Adrenal gland (tissue), 5 donors: ENCODE measurements around the gene STAT3.

ENCODE experiments used
- CTCF ChIP-seq, 6 experiments: fragments of 450-650 bp in 4 of 6; fragments of 200-600 bp in 2 of 6; sonication (generic) in 1 of 6; IDR thresholded peaks; 1 replicate in 5 of 6; 2 replicates in 1 of 6; pipeline versions ENCODE4 v1.5.1 to v1.8.0; 2016 to 2021; ENCODE audit warnings: antibody characterized with exemption in 6 of 6, mild to moderate bottlenecking in 2 of 6, moderate library complexity in 1 of 6
- POLR2A ChIP-seq, 2 donors: fragments of 450-650 bp; IDR thresholded peaks; one replicate each; pipeline ENCODE4 v1.6.1; 2017; ENCODE audit warnings: antibody characterized with exemption in 2 of 2, mild to moderate bottlenecking in 2 of 2, moderate library complexity in 1 of 2
- donor health status: DM: no; HTN: no; CAD: no.

DNA sequence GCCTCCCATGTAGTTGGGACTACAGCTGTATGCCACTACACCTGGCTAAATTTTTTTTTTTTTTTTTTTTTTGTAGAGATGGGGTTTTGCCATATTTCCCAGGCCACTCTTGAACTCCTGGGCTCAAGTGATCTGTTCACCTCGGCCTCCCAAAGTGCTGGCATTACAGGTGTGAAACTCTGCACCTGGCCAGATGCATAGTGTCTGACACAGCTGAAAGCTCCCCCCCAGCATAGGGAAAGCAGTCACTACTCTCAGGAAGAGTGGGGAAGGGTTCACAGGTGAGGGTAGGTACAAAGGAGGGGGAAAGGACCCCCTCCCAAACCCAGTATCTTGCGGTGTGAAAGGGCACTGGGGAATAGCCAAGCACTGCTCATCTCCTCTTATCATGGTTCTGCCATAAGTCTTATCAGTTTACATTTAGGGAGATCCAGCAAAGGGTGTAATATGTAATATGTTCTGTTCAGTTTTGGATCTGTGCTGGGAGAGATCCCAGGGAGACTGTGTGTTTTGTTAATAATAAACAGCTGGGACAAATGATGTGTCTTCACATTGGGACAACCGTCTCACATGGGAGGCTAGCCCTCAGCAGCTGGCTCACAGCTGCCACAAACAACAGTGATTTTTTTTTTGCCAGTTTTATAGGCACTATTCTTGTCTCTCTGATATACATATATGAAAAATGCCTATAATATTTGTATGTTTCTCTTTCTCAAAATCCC lies 41.6 kb upstream of the STAT3 start:
- TF ChIP-seq CTCF (IDR thresholded peaks at IDR 0.05) = no peak
- no peak for TF ChIP-seq POLR2A (IDR thresholded peaks at IDR 0.05)
